AG09319 (cell line): ENCODE measurements around the gene TLX2.

Experiments used
- DNase-seq: peaks from one replicate; pipeline ENCODE4 v3.0.0-alpha.2; 2010; ENCODE audit warnings: low read depth; ENCODE audit errors: extremely low read depth
- TF ChIP-seq, protein P1 (sequence below): IDR thresholded peaks from 2 replicates; pipeline ENCODE4 v1.5.1; 2011; ENCODE audit warnings: low read depth, mild to moderate bottlenecking, inconsistent platforms, low read length, moderate library complexity

The TLX2 gene

DNA sequence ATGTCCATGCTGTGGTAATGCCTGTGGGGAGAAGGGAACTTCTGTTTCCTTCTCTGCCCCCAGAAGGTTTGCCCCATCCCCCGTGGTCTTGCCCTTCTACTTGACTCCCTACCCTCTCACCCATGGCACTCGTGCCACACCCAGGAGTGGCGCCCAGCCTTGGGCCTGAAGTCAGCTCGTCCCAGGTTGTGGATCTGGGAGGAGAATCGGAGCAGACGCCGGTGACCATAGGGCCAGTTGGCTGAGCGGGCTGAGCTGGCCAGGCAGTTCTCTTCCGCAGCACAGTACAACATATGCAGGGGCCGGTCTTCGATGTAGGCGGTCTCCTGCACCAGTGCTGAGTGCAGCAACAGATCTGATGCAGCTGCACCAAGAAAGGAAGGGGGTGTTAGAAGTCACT, 20.2 kb downstream of the TLX2 start:
- TF ChIP-seq, protein P1, sequence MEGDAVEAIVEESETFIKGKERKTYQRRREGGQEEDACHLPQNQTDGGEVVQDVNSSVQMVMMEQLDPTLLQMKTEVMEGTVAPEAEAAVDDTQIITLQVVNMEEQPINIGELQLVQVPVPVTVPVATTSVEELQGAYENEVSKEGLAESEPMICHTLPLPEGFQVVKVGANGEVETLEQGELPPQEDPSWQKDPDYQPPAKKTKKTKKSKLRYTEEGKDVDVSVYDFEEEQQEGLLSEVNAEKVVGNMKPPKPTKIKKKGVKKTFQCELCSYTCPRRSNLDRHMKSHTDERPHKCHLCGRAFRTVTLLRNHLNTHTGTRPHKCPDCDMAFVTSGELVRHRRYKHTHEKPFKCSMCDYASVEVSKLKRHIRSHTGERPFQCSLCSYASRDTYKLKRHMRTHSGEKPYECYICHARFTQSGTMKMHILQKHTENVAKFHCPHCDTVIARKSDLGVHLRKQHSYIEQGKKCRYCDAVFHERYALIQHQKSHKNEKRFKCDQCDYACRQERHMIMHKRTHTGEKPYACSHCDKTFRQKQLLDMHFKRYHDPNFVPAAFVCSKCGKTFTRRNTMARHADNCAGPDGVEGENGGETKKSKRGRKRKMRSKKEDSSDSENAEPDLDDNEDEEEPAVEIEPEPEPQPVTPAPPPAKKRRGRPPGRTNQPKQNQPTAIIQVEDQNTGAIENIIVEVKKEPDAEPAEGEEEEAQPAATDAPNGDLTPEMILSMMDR, result no peak
- no peak for DNase-seq

DNA sequence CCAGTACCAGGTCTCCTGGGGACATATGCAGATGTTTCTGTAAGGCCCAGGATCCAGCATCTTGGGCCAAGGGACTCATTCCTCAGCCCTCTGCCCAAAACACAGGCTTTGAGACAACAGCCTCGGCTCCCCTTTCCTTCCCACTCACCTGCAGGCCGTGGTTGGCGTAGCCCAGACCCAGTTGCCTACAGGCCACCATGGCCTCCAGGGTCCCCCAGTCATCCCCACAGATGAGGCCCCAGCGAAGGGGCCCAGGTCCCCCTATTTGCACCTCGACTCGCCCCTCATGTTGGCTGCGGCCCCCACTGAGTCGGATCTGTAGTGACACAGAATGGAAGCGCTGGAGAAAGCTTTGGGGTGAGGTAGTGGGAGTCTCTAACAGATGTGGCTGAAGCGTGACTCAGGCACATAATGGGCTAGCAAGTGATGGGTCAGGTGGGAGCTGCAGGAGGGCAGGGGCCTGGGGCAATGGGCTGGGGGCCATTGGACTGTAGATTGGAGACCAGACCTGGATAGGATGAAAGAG, 21.3 kb downstream of the TLX2 start:
- TF ChIP-seq, protein P1, result no peak
- DNase-seq, result no peak

DNA sequence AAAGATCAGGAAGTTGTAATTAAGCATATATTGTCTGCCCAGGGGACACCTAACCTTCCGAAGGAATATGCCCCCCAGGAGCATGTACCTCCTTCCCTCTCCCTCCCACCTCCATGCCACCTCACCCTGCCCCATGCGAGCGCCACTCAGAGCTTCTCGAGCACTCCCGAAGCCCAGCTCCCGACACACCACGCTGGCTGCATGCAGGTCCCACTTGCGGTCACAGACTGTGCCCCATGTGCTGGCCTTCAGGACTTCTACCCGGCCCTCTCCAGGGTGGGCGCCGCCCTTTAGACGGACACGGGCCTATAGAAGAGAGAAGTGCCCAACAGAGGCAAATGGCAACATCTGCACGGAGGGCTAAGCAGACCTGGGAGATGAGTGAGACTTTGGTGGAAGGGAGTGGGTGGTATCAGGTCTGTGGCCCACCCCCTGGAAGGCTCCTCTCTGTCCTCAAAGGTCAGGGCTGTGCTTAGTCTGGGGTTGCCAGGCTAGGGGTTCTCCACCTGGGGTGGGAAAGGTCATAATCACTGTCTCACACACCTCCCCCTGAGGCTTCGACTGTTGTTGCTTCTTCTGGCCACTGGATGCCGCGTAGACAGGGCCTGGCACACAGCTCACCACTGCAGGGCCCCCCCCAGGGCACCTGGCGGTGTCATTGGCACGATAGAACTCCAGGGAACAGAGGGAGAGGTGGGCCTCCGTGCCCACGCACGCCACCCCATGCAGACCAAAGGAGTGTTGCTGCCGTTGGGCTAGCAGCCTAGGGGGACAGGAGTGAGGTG, 22.1 kb downstream of the TLX2 start:
- TF ChIP-seq, protein P1, result no peak
- DNase-seq, result no peak

DNA sequence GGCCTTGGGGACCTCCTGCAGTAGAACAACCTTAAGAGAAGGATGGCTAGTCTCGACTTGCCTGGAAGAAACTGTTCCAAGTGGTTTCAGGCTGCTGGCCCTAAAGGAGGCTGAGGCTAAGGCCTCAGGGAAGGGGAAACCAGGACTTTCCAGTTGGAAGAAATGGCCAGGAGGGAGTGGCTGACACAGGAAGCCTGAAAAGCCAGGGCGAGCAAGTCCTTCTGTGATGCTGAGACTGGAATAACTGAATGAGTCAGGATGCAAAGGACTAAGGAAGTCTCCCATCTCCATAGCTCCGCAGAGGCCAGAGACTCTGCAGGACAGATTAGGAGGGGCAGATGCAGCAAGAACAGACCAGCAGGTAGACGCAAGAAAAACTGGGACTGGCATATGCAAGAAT, 22.9 kb downstream of the TLX2 start:
- TF ChIP-seq, protein P1, result no peak

DNA sequence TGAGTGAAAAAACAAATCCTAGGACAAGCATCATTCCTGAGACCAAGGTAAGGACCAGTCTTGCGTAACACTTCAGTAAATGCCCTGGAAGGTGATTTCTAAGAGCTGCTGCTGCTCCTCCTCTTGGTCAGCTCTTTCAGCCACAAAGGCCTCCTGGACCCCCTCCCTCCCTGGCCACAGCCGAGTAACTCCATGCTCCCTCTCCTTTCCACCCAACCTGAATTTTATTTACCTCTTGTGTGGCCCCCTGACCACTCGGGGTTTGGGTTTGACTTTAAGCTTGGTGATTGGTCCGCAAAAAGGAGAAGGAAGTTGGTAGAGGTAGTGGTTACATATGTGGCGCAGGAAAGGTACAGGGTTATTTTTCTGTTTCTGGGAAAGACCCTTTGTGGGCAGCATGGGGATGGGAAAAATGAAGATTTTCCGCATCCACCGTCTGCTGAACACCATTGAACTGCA, 24.7 kb downstream of the TLX2 start:
- no peak for DNase-seq
- TF ChIP-seq, protein P1, result no peak

More for the DNA sequence above, 22.9 kb downstream of the TLX2 start:
- DNase-seq, result no peak

DNA sequence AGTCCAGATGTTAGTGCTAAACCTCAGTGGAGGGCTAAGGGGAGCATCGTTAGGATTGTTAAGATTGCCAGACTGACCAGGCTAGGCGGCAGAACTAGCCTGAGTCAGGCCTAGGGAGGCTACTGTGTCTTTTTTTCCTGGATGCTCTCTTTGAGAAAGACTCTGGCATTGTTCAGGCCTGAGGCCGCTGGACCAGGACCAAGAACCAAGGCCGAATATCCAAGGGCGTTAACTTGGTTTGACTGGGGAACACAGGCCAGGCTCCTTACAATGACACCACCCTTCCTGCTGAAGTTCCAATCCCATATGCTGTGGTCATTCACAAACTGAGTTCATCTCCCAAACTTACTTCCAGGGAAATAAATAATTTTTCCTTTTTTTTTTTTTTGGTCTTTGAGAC, 26.0 kb downstream of the TLX2 start:
- TF ChIP-seq, protein P1, result no peak
- DNase-seq, result no peak

DNA sequence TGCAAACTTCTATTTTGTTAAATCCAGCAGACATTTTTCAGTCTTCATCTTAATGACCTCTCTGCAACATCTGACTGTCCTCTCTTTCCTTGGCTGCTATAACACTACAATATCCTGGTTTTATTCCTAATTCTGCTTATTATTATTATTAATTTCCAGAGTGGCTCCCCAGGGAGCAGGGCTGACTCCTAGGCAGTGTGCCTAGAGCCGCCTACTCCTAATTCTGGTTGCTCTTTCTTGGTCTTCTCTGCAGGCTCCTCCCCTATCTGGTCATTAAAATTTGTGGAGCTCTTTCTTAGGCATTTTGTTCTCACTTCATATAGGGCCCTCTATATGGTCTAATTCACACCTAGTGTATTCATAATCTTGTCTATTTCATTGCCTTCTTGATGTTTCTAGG, 28.7 kb downstream of the TLX2 start:
- no peak for DNase-seq
- TF ChIP-seq, protein P1, result no peak
